ACC112 (cell line): ENCODE measurements around the gene RIMS3.
A peak's percentile ranks its signal among the peaks of the same experiment; 100 is the strongest.

Experiments used
- H2AFZ ChIP-seq: fragments of 200-600 bp; sonication (generic); one replicate; pipeline ENCODE4 v1.6.0; 2017; ENCODE audit warnings: antibody characterized with exemption, low read length; ENCODE audit not compliant: unreplicated experiment
- H3K27ac ChIP-seq: fragments of 200-600 bp; sonication (generic); 2 replicates; pipeline ENCODE4 v1.5.1; 2014; ENCODE audit warnings: low read depth, mild to moderate bottlenecking, antibody characterized with exemption, low read length, moderate library complexity
- H3K27me3 ChIP-seq: fragments of 200-600 bp; sonication (generic); 2 replicates; pipeline ENCODE4 v1.6.1; 2014; ENCODE audit warnings: mild to moderate bottlenecking, antibody characterized with exemption, low read length, moderate library complexity, mixed read lengths; ENCODE audit not compliant: insufficient read depth
- H3K36me3 ChIP-seq: fragments of 200-600 bp; sonication (generic); 2 replicates; pipeline ENCODE4 v1.6.1; 2016; ENCODE audit warnings: mild to moderate bottlenecking, antibody characterized with exemption, low read length, moderate library complexity, mixed read lengths; ENCODE audit not compliant: insufficient read depth
- H3K4me1 ChIP-seq: fragments of 200-600 bp; sonication (generic); one replicate; pipeline ENCODE4 v1.6.1; 2016; ENCODE audit warnings: low read length, mixed read lengths; ENCODE audit not compliant: insufficient read depth, unreplicated experiment, control insufficient read depth
- H3K4me3 ChIP-seq: fragments of 200-600 bp; sonication (generic); 2 replicates; pipeline ENCODE4 v1.5.1; 2014; ENCODE audit warnings: mild to moderate bottlenecking, low read depth, low read length
- H3K79me2 ChIP-seq: fragments of 200-600 bp; sonication (generic); one replicate; pipeline ENCODE4 v1.6.0; 2016; ENCODE audit warnings: low read length; ENCODE audit not compliant: control insufficient read depth, unreplicated experiment, insufficient read depth

Gene RIMS3

GRCh38 chr1:40640314-40641076, 25.0 kb downstream of the RIMS3 start:
- H2AFZ ChIP-seq = no peak overlapping the region
- no peak overlapping the region for H3K27ac ChIP-seq

GRCh38 chr1:40638097-40639036, 27.1 kb downstream of the RIMS3 start:
- Histone ChIP-seq H3K4me3 (no peak overlapping the region), H3K79me2 (no peaks in the 10 kb centered on the region), H3K27ac (no peak overlapping the region), H2AFZ (no peak overlapping the region), H3K4me1 (peaks cover 8% of the 10 kb centered on the region), H3K27me3 (0 out of 2 replicates have a peak, but pooled peaks cover 9% of the 10 kb centered on the region), H3K36me3 (no peaks in the 10 kb centered on the region)

More at GRCh38 chr1:40640314-40641076, 25.0 kb downstream of the RIMS3 start:
- Histone ChIP-seq H3K4me1 (peaks cover 6% of the 10 kb centered on the region), H3K36me3 (no peaks in the 10 kb centered on the region), H3K4me3 (no peak overlapping the region), H3K79me2 (no peaks in the 10 kb centered on the region), H3K27me3 (0 out of 2 replicates have a peak, but pooled peaks cover 9% of the 10 kb centered on the region)

- Histone ChIP-seq H3K4me1 (peaks cover 8% of the 10 kb centered on the region), H3K27me3 (0 out of 2 replicates have a peak, but pooled peaks cover 9% of the 10 kb centered on the region), H3K4me3 (no peak overlapping the region), H3K36me3 (no peaks in the 10 kb centered on the region), H3K27ac (no peak overlapping the region), H3K79me2 (no peaks in the 10 kb centered on the region), H2AFZ (no peak overlapping the region)
These were observed 27.9 kb downstream of the RIMS3 start for GRCh38 chr1:40637470-40638007.

GRCh38 chr1:40636777-40637176, 28.7 kb downstream of the RIMS3 start:
- no peak overlapping the region for H3K4me3 ChIP-seq
- peaks cover 8% of the 10 kb centered on the region for H3K4me1 ChIP-seq

GRCh38 chr1:40635763-40636500, 29.6 kb downstream of the RIMS3 start:
- H3K4me3 ChIP-seq = no peak overlapping the region
- H3K27ac ChIP-seq = no peak overlapping the region
- H3K27me3 ChIP-seq = 0 out of 2 replicates have a peak, but pooled peaks cover 9% of the 10 kb centered on the region
- no peak overlapping the region for H2AFZ ChIP-seq
- no peaks in the 10 kb centered on the region for H3K79me2 ChIP-seq
- no peaks in the 10 kb centered on the region for H3K36me3 ChIP-seq
- H3K4me1 ChIP-seq = peaks cover 8% of the 10 kb centered on the region

More at GRCh38 chr1:40636777-40637176, 28.7 kb downstream of the RIMS3 start:
- H3K27ac ChIP-seq = no peak overlapping the region
- 0 out of 2 replicates have a peak, but pooled peaks cover 9% of the 10 kb centered on the region for H3K27me3 ChIP-seq
- no peaks in the 10 kb centered on the region for H3K79me2 ChIP-seq
- H2AFZ ChIP-seq = no peak overlapping the region
- no peaks in the 10 kb centered on the region for H3K36me3 ChIP-seq

- Histone ChIP-seq H3K36me3 (no peaks in the 10 kb centered on the region), H3K27me3 (0 out of 2 replicates have a peak, but pooled peaks cover 3% of the 10 kb centered on the region), H3K27ac (peak overlapping the region; percentile 35; the same call in 1 of the 2 replicates), H3K4me3 (no peak overlapping the region), H2AFZ (no peak overlapping the region), H3K79me2 (no peaks in the 10 kb centered on the region), H3K4me1 (peaks cover 8% of the 10 kb centered on the region)
These were observed 30.4 kb downstream of the RIMS3 start for GRCh38 chr1:40634901-40635655.

- Histone ChIP-seq H3K27me3 (no peaks in the 10 kb centered on the region), H3K36me3 (no peaks in the 10 kb centered on the region), H3K27ac (no peak overlapping the region), H3K4me1 (peaks cover 8% of the 10 kb centered on the region), H2AFZ (no peak overlapping the region), H3K79me2 (no peaks in the 10 kb centered on the region), H3K4me3 (no peak overlapping the region)
These were observed 31.5 kb downstream of the RIMS3 start for GRCh38 chr1:40633931-40634376.

- H3K36me3 ChIP-seq = no peaks in the 10 kb centered on the region
- no peak overlapping the region for H3K4me3 ChIP-seq
- H2AFZ ChIP-seq = no peak overlapping the region
- H3K27me3 ChIP-seq = no peaks in the 10 kb centered on the region
- no peaks in the 10 kb centered on the region for H3K79me2 ChIP-seq
- H3K27ac ChIP-seq = no peak overlapping the region
- peaks cover 8% of the 10 kb centered on the region for H3K4me1 ChIP-seq
These were observed 32.0 kb downstream of the RIMS3 start for GRCh38 chr1:40633523-40633922.

- no peaks in the 10 kb centered on the region for H3K36me3 ChIP-seq
- H2AFZ ChIP-seq = no peak overlapping the region
- H3K79me2 ChIP-seq = no peaks in the 10 kb centered on the region
- peaks cover 17% of the 10 kb centered on the region for H3K4me1 ChIP-seq
- no peak overlapping the region for H3K27ac ChIP-seq
- no peak overlapping the region for H3K4me3 ChIP-seq
- no peaks in the 10 kb centered on the region for H3K27me3 ChIP-seq
These were observed 34.8 kb downstream of the RIMS3 start for GRCh38 chr1:40630488-40631223.
